H1 (cell line): ENCODE results near the gene GSPT1. TPM values are rescaled to one million over a fixed set of nuclear protein-coding genes. Genes with fewer than 3 reads are reported as not detected.

Experiments used
- polyA plus RNA-seq, 7 experiments: library from polyadenylated mRNA; depleted of rRNA in 3 of 7; stranded (reverse) in 5 of 7; unstranded in 2 of 7; fragments of >200 nt in 5 of 7; fragments of 200-250 nt in 2 of 7; gene quantifications; 1 replicate in 5 of 7; 2 replicates in 1 of 7; 4 replicates in 1 of 7; pipeline versions ENCODE4 v1.2.1 to v1.2.3, GENCODE V29; 2011 to 2013; ENCODE audit warnings: missing spikeins in 2 of 7, mixed read lengths in 2 of 7
- small RNA-seq: library from polyadenylated mRNA; stranded (forward); fragments of <200 nt; extraction: miRNeasy Mini kit (QIAGEN cat#:217004); gene quantifications from one replicate; pipeline ENCODE3, GENCODE V24; 2013; ENCODE audit not compliant: insufficient read depth
- total RNA-seq: library from RNA; stranded (reverse); fragmentation: NEBNext Ultra II Directional; extraction: Animal tissue kit (Norgen Biotek cat#: 25700); gene quantifications from 2 replicates; pipeline ENCODE4 v1.2.1, GENCODE V29; 2021

Gene GSPT1
- total and polyA plus RNA-seq, 2 of the 8 experiments (the other 6 are each of a cell fraction or from before 2014, with no cell fraction given): 51.0 to 204 TPM

Small RNAs within 50 kb of the gene (small RNA-seq; reads per million reads assigned to genes)
- gene AC007216.5 (not detected), gene COX6CP1 (not detected)

Other genes starting within 250 kb of the GSPT1 start
- 60.6 and 66.9 TPM in 2 replicates for gene SNN, start 247.5 kb downstream of the GSPT1 start, total RNA-seq
- 37.4 and 53.4 TPM in 2 replicates for gene SNN, start 247.5 kb downstream of the GSPT1 start, polyA plus RNA-seq (2011; rRNA removed)
- 12.6 and 13.8 TPM in 2 replicates for gene TXNDC11, start 173.1 kb downstream of the GSPT1 start, total RNA-seq
- gene TXNDC11, start 173.1 kb downstream of the GSPT1 start, polyA plus RNA-seq (2011; rRNA removed): 11.5 and 13.5 TPM in 2 replicates
- gene ZC3H7A, start 118.7 kb downstream of the GSPT1 start, total RNA-seq: 42.5 and 55.9 TPM in 2 replicates
- gene ZC3H7A, start 118.7 kb downstream of the GSPT1 start, polyA plus RNA-seq (2011; rRNA removed): 23.3 and 32.0 TPM in 2 replicates
- gene RSL1D1, start 64.4 kb downstream of the GSPT1 start, total RNA-seq: 274 and 292 TPM in 2 replicates
- 18.0 and 41.3 TPM in 2 replicates for gene RSL1D1, start 64.4 kb downstream of the GSPT1 start, polyA plus RNA-seq (2011; rRNA removed)
- gene NPIPB2, start 26.1 kb upstream of the GSPT1 start, total RNA-seq: 4.6 and 7.5 TPM in 2 replicates
- gene NPIPB2, start 26.1 kb upstream of the GSPT1 start, polyA plus RNA-seq (2011; rRNA removed): 5.8 and 8.3 TPM in 2 replicates
- not detected in 2 replicates for gene TNFRSF17, start 49.3 kb upstream of the GSPT1 start, total RNA-seq
- not detected in 2 replicates for gene TNFRSF17, start 49.3 kb upstream of the GSPT1 start, polyA plus RNA-seq (2011; rRNA removed)
- 8.7 and 8.9 TPM in 2 replicates for gene SNX29, start 60.8 kb upstream of the GSPT1 start, total RNA-seq
- gene SNX29, start 60.8 kb upstream of the GSPT1 start, polyA plus RNA-seq (2011; rRNA removed): 1.7 and 2.2 TPM in 2 replicates